ENCODE results near the gene CD58. TPM values are rescaled to one million over a fixed set of nuclear protein-coding genes. Genes with fewer than 3 reads are reported as not detected.

Gene CD58
- total and polyA plus RNA-seq, 9 of the 15 experiments (the other 6 are each of a cell fraction or from before 2014, with no cell fraction given): 18.1 to 113 (median 37.4) TPM

DNA sequence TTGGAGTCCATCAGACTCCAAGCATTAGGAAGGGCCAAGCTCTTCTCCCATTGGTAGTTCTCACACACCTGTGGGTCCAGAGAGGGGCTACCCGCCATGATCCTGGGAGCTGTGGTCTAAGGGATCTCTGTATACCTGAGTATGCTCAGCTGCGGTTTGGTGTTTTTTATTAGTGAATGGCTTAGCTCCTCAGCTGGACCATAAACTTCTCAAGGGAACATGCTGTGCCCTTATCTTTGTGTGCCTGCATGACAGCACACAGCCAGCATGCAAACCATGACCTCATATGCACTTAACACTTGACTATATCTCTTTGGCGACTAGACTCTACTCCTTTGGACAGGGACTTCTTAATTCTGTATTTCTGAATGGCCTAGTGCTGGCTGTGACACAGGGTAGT lies 94.5 kb downstream of the CD58 start (continued):
- TF ChIP-seq FOXK2 (conservative IDR thresholded peaks at IDR 0.05 in 1 of 2, IDR thresholded peaks at IDR 0.05 in 1 of 2; ENCODE audit: low read depth in 2 of 2): peak in 1 of 2 experiments; percentile 50; a peak in 1 of 4 replicates
- no peak for TF ChIP-seq NFYB (IDR thresholded peaks at IDR 0.05; ENCODE audit: extremely low read depth, insufficient read length)
- TF ChIP-seq, protein P1, sequence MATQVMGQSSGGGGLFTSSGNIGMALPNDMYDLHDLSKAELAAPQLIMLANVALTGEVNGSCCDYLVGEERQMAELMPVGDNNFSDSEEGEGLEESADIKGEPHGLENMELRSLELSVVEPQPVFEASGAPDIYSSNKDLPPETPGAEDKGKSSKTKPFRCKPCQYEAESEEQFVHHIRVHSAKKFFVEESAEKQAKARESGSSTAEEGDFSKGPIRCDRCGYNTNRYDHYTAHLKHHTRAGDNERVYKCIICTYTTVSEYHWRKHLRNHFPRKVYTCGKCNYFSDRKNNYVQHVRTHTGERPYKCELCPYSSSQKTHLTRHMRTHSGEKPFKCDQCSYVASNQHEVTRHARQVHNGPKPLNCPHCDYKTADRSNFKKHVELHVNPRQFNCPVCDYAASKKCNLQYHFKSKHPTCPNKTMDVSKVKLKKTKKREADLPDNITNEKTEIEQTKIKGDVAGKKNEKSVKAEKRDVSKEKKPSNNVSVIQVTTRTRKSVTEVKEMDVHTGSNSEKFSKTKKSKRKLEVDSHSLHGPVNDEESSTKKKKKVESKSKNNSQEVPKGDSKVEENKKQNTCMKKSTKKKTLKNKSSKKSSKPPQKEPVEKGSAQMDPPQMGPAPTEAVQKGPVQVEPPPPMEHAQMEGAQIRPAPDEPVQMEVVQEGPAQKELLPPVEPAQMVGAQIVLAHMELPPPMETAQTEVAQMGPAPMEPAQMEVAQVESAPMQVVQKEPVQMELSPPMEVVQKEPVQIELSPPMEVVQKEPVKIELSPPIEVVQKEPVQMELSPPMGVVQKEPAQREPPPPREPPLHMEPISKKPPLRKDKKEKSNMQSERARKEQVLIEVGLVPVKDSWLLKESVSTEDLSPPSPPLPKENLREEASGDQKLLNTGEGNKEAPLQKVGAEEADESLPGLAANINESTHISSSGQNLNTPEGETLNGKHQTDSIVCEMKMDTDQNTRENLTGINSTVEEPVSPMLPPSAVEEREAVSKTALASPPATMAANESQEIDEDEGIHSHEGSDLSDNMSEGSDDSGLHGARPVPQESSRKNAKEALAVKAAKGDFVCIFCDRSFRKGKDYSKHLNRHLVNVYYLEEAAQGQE (IDR thresholded peaks at IDR 0.05; ENCODE audit: borderline replicate concordance): peak; percentile 48; the same call in 1 of the 2 replicates
- TF ChIP-seq, protein P1 (CRISPR knock-in tag; IDR thresholded peaks at IDR 0.05; ENCODE audit: low read depth): no peak
- TF ChIP-seq, protein P2, sequence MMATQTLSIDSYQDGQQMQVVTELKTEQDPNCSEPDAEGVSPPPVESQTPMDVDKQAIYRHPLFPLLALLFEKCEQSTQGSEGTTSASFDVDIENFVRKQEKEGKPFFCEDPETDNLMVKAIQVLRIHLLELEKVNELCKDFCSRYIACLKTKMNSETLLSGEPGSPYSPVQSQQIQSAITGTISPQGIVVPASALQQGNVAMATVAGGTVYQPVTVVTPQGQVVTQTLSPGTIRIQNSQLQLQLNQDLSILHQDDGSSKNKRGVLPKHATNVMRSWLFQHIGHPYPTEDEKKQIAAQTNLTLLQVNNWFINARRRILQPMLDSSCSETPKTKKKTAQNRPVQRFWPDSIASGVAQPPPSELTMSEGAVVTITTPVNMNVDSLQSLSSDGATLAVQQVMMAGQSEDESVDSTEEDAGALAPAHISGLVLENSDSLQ (IDR thresholded peaks at IDR 0.05): peak; percentile 59
- peak; percentile 93 for TF ChIP-seq CREM (IDR thresholded peaks at IDR 0.05; ENCODE audit: low read depth)
- TF ChIP-seq, protein P3, sequence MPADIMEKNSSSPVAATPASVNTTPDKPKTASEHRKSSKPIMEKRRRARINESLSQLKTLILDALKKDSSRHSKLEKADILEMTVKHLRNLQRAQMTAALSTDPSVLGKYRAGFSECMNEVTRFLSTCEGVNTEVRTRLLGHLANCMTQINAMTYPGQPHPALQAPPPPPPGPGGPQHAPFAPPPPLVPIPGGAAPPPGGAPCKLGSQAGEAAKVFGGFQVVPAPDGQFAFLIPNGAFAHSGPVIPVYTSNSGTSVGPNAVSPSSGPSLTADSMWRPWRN (IDR thresholded peaks at IDR 0.05; ENCODE audit: low read depth): peak; percentile 29; the same call in 1 of the 2 replicates
- TF ChIP-seq ZNF239 (CRISPR knock-in tag; IDR thresholded peaks at IDR 0.05): no peak
- 0 out of 2 replicates have a peak, but pooled peaks have one; percentile 58 for TF ChIP-seq SMARCC2 (IDR thresholded peaks at IDR 0.05; ENCODE audit: low read depth)
- TF ChIP-seq GATAD2B (IDR thresholded peaks at IDR 0.05; ENCODE audit: borderline replicate concordance): peak; percentile 58; the same call in 1 of the 2 replicates
- TF ChIP-seq JUN (IDR thresholded peaks at IDR 0.05; ENCODE audit: borderline replicate concordance, low read depth, low read length): peak; percentile 90
- TF ChIP-seq JUN (CRISPR knock-in tag; IDR thresholded peaks at IDR 0.05; ENCODE audit: borderline replicate concordance): peak; percentile 39; the same call in 1 of the 2 replicates
- 0 out of 4 replicates have a peak, but pooled peaks of 1 of the 2 experiments have one; percentile 25 for TF ChIP-seq RAD21 (CRISPR knock-in tag; conservative IDR thresholded peaks at IDR 0.05 in 1 of 2, IDR thresholded peaks at IDR 0.05 in 1 of 2)
- no peak for TF ChIP-seq MCM7 (IDR thresholded peaks at IDR 0.05)
- TF ChIP-seq, protein P4, sequence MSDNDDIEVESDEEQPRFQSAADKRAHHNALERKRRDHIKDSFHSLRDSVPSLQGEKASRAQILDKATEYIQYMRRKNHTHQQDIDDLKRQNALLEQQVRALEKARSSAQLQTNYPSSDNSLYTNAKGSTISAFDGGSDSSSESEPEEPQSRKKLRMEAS (CRISPR knock-in tag; IDR thresholded peaks at IDR 0.05): peak; percentile 62; the same call in 1 of the 2 replicates
- peak; percentile 90 for TF ChIP-seq L3MBTL2 (IDR thresholded peaks at IDR 0.05)
- TF ChIP-seq HDAC1 (IDR thresholded peaks at IDR 0.05): peak in 1 of 2 experiments; percentile 72; a peak in 1 of 4 replicates
- TF ChIP-seq FOSL1 (tag; conservative IDR thresholded peaks at IDR 0.05): peak; percentile 49; the same call in 1 of the 2 replicates
- TF ChIP-seq NCOR1 (IDR thresholded peaks at IDR 0.05): peak; percentile 81
